Skeletal muscle satellite cell (primary cell): ENCODE measurements around the gene PRR35. TPM values are rescaled to one million over a fixed set of nuclear protein-coding genes. Genes with fewer than 3 reads are reported as not detected.

ENCODE experiments used
- H3K27me3 ChIP-seq: 2 replicates; pipeline ENCODE4 v1.7.0; 2013; ENCODE audit warnings: low read length; ENCODE audit not compliant: control insufficient read depth, insufficient read depth
- H3K36me3 ChIP-seq: 2 replicates; pipeline ENCODE4 v1.7.0; 2013; ENCODE audit warnings: mild to moderate bottlenecking, control low read depth, low read length; ENCODE audit not compliant: insufficient read depth
- H3K4me1 ChIP-seq: 2 replicates; pipeline ENCODE4 v1.7.0; 2013; ENCODE audit warnings: low read length; ENCODE audit not compliant: control insufficient read depth, insufficient read depth
- H3K4me2 ChIP-seq: 2 replicates; pipeline ENCODE4 v1.7.0; 2013; ENCODE audit warnings: mild to moderate bottlenecking, low read length
- H3K4me3 ChIP-seq: 2 replicates; pipeline ENCODE4 v1.7.0; 2013; ENCODE audit warnings: low read length
- H3K9ac ChIP-seq: 2 replicates; pipeline ENCODE4 v1.7.0; 2013; ENCODE audit warnings: mild to moderate bottlenecking, low read depth, low read length, moderate library complexity
- H3K9me3 ChIP-seq: replicated peaks from 2 replicates; pipeline ENCODE4 v1.7.0; 2013; ENCODE audit warnings: mild to moderate bottlenecking, control low read depth, low read length
- total RNA-seq: library from RNA; depleted of rRNA; stranded (reverse); fragments of >200 nt; gene quantifications from 2 replicates; pipeline ENCODE4 v1.2.3, GENCODE V29; 2012; rRNA removed

The PRR35 gene
- not detected in 2 replicates for total RNA-seq

GRCh38 chr16:560204-560700 is at the start of gene PRR35:
PRR35 (plus strand) TSS chr16:560394; CDS start chr16:563295, 2,901 bp downstream.
- H3K36me3 ChIP-seq = no peaks in the 10 kb centered on the region
- no peak within 1 kb of the TSS for H3K4me3 ChIP-seq
- H3K9ac ChIP-seq = no peak within 1 kb of the TSS
- no peaks in the 10 kb centered on the region for H3K9me3 ChIP-seq
- no peak within 1 kb of the TSS for H3K4me2 ChIP-seq
- peaks cover 9% of the 10 kb centered on the region for H3K4me1 ChIP-seq
- peaks cover 41% of the 10 kb centered on the region for H3K27me3 ChIP-seq

GRCh38 chr16:512802-513201 is 47.4 kb upstream of the PRR35 start:
- Histone ChIP-seq H3K36me3 (peaks cover 37% of the 10 kb centered on the region), H3K9me3 (no peaks in the 10 kb centered on the region)

GRCh38 chr16:513950-514349 is 46.2 kb upstream of the PRR35 start:
- peaks cover 37% of the 10 kb centered on the region for H3K36me3 ChIP-seq
- H3K9me3 ChIP-seq = no peaks in the 10 kb centered on the region
- H3K27me3 ChIP-seq = no peaks in the 10 kb centered on the region
- H3K9ac ChIP-seq = no peak overlapping the region
- no peaks in the 10 kb centered on the region for H3K4me1 ChIP-seq
- H3K4me2 ChIP-seq = no peak overlapping the region
- no peak overlapping the region for H3K4me3 ChIP-seq

More at GRCh38 chr16:512802-513201, 47.4 kb upstream of the PRR35 start:
- no peaks in the 10 kb centered on the region for H3K27me3 ChIP-seq
- no peaks in the 10 kb centered on the region for H3K4me1 ChIP-seq
- no peak overlapping the region for H3K9ac ChIP-seq
- no peak overlapping the region for H3K4me2 ChIP-seq
- no peak overlapping the region for H3K4me3 ChIP-seq

GRCh38 chr16:515175-515938 is 44.8 kb upstream of the PRR35 start:
- Histone ChIP-seq H3K4me2 (no peak overlapping the region), H3K4me1 (no peaks in the 10 kb centered on the region), H3K36me3 (peaks cover 42% of the 10 kb centered on the region), H3K9ac (no peak overlapping the region), H3K27me3 (no peaks in the 10 kb centered on the region), H3K4me3 (no peak overlapping the region), H3K9me3 (no peaks in the 10 kb centered on the region)

GRCh38 chr16:515939-516226 is 44.3 kb upstream of the PRR35 start:
- H3K36me3 ChIP-seq = peaks cover 43% of the 10 kb centered on the region
- no peak overlapping the region for H3K4me2 ChIP-seq
- H3K9me3 ChIP-seq = no peaks in the 10 kb centered on the region
- H3K4me3 ChIP-seq = no peak overlapping the region
- H3K9ac ChIP-seq = no peak overlapping the region
- no peaks in the 10 kb centered on the region for H3K4me1 ChIP-seq
- H3K27me3 ChIP-seq = no peaks in the 10 kb centered on the region

DNA sequence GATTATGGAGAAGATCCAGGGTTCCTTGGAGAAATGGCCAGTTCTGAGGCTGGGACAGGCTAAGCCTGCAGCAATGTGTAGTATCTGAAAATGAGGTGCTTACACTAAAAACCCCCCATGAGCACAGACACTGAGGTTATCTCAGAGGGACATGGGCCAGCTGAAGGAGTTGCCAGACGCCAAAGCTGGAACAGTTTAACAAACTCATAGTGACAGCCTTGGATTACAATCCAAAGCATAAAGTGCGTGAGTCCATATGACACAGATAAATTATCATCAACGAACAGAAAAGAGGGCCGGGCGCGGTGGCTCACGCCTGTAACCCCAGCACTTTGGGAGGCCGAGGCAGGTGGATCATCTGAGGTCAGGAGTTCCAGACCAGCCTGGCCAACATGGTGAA is 43.9 kb upstream of the PRR35 start:
- Histone ChIP-seq H3K36me3 (peaks cover 46% of the 10 kb centered on the region), H3K4me2 (no peak overlapping the region), H3K9ac (no peak overlapping the region), H3K9me3 (no peaks in the 10 kb centered on the region), H3K4me1 (no peaks in the 10 kb centered on the region), H3K4me3 (no peak overlapping the region), H3K27me3 (no peaks in the 10 kb centered on the region)

DNA sequence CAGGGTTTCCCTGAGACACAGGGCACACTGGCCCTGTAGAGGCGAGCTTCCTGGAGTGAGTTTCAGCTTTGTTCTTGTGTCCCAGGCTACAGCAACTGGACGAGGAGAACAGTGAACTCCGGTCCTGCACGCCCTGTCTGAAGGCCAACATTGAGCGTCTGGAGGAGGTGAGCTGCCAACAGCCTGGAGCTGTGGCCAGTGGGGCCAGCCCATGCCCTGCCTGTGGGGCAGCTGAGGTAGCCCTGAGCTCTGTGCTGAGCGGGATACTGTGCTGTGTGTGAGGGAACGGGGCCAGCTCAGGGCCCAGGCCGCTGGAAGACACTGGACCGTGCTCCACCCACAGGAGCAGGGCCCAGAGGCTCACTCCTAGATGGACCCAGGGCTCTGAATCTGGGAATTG is 41.3 kb upstream of the PRR35 start:
- no peaks in the 10 kb centered on the region for H3K9me3 ChIP-seq
- no peaks in the 10 kb centered on the region for H3K4me1 ChIP-seq
- H3K36me3 ChIP-seq = peaks cover 51% of the 10 kb centered on the region
- H3K4me3 ChIP-seq = no peak overlapping the region
- H3K4me2 ChIP-seq = no peak overlapping the region
- no peak overlapping the region for H3K9ac ChIP-seq
- H3K27me3 ChIP-seq = no peaks in the 10 kb centered on the region

DNA sequence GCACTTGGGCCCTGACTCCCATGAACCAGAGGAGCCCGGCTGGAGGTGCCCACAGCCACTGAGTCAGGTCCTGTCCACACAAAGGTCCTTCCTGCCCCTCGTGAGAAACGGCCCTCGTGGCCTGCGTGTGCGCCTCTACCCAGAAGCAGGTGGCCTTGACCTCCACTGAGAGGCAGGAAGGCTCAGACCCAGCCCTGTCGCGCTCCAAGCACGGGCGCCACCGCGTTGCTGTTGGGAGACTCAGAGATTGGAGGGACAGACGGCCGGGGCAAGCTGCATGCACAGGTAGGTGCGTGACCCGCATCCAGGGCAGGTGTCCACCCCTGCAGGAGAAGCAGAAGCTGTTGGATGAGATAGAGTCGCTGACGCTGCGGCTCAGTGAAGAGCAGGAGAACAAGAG is 40.8 kb upstream of the PRR35 start:
- Histone ChIP-seq H3K4me1 (peaks cover 3% of the 10 kb centered on the region), H3K9me3 (no peaks in the 10 kb centered on the region), H3K4me3 (no peak overlapping the region), H3K36me3 (peaks cover 48% of the 10 kb centered on the region), H3K9ac (no peak overlapping the region), H3K4me2 (no peak overlapping the region), H3K27me3 (no peaks in the 10 kb centered on the region)

DNA sequence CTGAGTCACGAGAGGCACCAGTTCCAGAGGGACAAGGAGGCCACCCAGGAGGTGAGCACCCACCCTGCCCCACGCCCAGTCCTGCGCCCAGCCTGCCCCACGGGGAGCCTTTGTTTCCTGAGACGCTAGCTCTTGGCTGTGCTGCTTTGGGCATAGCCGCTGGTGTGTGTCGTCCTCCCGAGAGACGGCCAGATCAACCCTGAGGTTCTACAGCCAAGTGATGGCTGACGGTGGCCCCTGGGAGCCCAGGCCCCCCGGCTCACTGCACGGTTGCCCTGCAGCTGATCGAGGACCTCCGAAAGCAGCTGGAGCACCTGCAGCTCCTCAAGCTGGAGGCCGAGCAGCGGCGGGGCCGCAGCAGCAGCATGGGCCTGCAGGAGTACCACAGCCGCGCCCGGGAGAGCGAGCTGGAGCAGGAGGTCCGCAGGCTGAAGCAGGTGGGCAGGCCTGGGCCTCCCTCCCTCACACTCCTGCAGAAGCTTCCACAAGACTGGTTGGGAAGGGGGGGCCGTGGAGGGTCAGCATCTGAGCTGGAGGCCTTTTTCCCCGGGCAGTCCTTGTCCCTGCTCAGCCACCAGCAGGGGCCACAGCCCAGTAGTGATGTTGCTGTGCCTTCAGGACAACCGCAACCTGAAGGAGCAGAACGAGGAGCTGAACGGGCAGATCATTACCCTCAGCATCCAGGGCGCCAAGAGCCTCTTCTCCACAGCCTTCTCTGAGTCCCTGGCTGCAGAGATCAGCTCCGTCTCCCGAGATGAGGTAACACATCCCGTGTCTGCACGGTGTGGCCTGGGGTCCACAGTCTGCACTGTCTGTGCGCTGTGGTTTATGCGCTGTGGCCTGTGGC is 40.1 kb upstream of the PRR35 start:
- H3K4me2 ChIP-seq = no peak overlapping the region
- H3K27me3 ChIP-seq = no peaks in the 10 kb centered on the region
- H3K4me1 ChIP-seq = peaks cover 10% of the 10 kb centered on the region
- no peaks in the 10 kb centered on the region for H3K9me3 ChIP-seq
- no peak overlapping the region for H3K9ac ChIP-seq
- H3K36me3 ChIP-seq = peaks cover 44% of the 10 kb centered on the region
- H3K4me3 ChIP-seq = no peak overlapping the region

DNA sequence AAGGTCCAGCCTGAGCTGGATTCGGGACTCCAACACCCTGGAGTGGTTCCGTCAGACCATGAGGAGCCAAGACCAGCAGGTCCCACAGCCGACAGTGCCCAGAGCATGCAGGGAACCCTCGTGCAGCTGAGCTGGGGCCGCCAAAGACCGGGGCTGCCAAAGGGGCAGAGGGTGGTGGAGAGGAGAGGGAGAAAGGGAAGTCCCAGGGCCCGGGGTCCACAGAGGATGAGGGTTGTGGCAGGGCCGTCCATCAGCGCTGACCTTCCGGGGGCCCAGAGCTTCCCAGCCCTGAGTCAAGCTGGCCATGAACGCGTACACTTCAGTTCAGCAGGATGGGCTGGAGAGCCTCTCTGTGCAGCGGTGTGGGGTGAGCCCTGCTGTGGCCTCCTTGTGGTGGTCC is 39.3 kb upstream of the PRR35 start:
- Histone ChIP-seq H3K9me3 (no peaks in the 10 kb centered on the region), H3K4me3 (no peak overlapping the region), H3K4me2 (no peak overlapping the region), H3K36me3 (peaks cover 38% of the 10 kb centered on the region), H3K4me1 (peaks cover 17% of the 10 kb centered on the region), H3K27me3 (no peaks in the 10 kb centered on the region), H3K9ac (no peak overlapping the region)

DNA sequence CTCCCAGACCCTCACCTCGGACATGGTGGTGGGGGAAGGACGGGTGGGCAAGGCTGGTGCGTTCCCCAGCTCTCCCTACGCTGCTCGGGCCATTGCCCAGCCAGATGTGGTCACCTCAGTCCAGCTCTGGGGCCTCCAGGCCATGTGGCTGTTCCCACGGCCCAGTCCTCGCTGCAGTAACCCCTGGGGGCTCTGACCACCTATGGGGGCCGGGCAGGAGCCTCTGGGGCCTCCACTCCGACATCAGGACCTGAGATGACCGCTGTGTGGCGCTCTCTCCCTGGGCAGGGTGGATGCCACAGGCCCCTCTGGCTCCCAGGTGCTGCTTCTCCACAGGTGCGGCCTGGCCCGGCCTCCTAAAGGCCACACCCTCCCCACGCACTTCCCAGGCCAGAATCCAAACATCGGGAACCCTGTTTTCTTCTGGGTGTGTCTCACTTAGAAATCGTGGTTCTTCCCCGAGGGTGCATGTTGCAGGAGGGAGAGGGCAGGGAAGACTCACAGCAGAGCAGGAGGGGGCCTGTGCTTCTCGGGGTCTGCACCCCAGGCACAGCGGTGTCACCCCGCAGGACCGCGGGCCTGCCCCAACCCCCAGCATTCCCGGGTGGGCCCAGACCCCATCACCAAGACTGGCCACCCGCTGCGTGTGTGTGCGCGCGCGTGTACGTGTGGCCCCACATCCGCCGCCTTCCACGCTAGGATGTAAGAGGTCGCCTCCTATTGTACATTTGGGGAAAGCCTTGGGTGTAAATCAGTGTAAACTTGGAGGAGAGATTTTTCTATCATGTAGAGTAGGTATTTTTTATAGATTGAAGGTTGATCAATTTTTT is 38.6 kb upstream of the PRR35 start:
- Histone ChIP-seq H3K27me3 (no peaks in the 10 kb centered on the region), H3K4me1 (peaks cover 25% of the 10 kb centered on the region), H3K4me2 (no peak overlapping the region), H3K36me3 (peaks cover 32% of the 10 kb centered on the region), H3K9ac (no peak overlapping the region), H3K4me3 (no peak overlapping the region), H3K9me3 (no peaks in the 10 kb centered on the region)
